B cell (primary cell): ENCODE data around the gene STXBP6. TPM values are rescaled to one million over a fixed set of nuclear protein-coding genes. Genes with fewer than 3 reads are reported as not detected.

Source experiments
- ATAC-seq: fragments of 200-7000 bp; cut with Tn5 transposase; one replicate; pipeline ENCODE4 v1.10.0; 2021; ENCODE audit warnings: low read depth, mild to moderate bottlenecking, moderate number of reproducible peaks, moderate library complexity
- CTCF ChIA-PET: fragments of 350-600 bp; sonication (Branson Sonifier 250); formaldehyde crosslinking; loops from one replicate; lab custom pipeline; 2021; ENCODE audit warnings: antibody characterized with exemption, inconsistent platforms; lab: Charles Lee
- POLR2A ChIA-PET: fragments of 350-600 bp; sonication (Branson Sonifier 250); formaldehyde crosslinking; loops from one replicate; lab custom pipeline; 2021; ENCODE audit warnings: antibody characterized with exemption; lab: Charles Lee
- DNase-seq: peaks from one replicate; pipeline ENCODE4 v3.0.0; 2013
- H2AFZ ChIP-seq: 2 replicates; pipeline ENCODE4 v1.6.1; 2012; ENCODE audit warnings: mild to moderate bottlenecking, low read depth, low read length; ENCODE audit not compliant: insufficient read depth, poor library complexity, severe bottlenecking
- H3K27ac ChIP-seq, 2 donors: 1 replicate in 1 of 2; 2 replicates in 1 of 2; pipeline ENCODE4 v1.5.1; 2012 to 2013; ENCODE audit warnings: low read length in 2 of 2, mild to moderate bottlenecking in 2 of 2, moderate library complexity in 1 of 2
- H3K27me3 ChIP-seq, 4 experiments: fragments of 200-600 bp in 1 of 4; sonication (generic) in 1 of 4; replicated peaks in 1 of 4; 1 replicate in 2 of 4; 2 replicates in 2 of 4; pipeline versions ENCODE4 v1.6.1 to v1.7.0; 2013 to 2016; ENCODE audit warnings: low read length in 3 of 4, mild to moderate bottlenecking in 2 of 4, mixed read lengths in 1 of 4, moderate library complexity in 1 of 4; ENCODE audit not compliant: insufficient read depth in 4 of 4, control insufficient read depth in 3 of 4; ENCODE audit errors: control extremely low read depth in 1 of 4
- H3K36me3 ChIP-seq, 2 experiments: replicated peaks in 1 of 2; 1 replicate in 1 of 2; 2 replicates in 1 of 2; pipeline versions ENCODE4 v1.6.1 to v1.7.1; 2013; ENCODE audit warnings: low read length in 1 of 2; ENCODE audit not compliant: insufficient read depth in 2 of 2, control insufficient read depth in 1 of 2; ENCODE audit errors: control extremely low read depth in 1 of 2, extremely low read depth in 1 of 2
- H3K4me1 ChIP-seq, 2 donors: fragments of 200-600 bp in 1 of 2; sonication (generic) in 1 of 2; 1 replicate in 1 of 2; 2 replicates in 1 of 2; pipeline versions ENCODE4 v1.5.1 to v1.6.1; 2013 to 2017; ENCODE audit warnings: low read length in 2 of 2; ENCODE audit not compliant: control insufficient read depth in 2 of 2, insufficient read depth in 2 of 2
- H3K4me2 ChIP-seq: replicated peaks from 2 replicates; pipeline ENCODE3; 2012; ENCODE audit warnings: mild to moderate bottlenecking, low read depth, low read length; ENCODE audit not compliant: poor library complexity, severe bottlenecking
- H3K4me3 ChIP-seq, 5 experiments: fragments of 200-600 bp in 1 of 5; sonication (generic) in 1 of 5; 1 replicate in 3 of 5; 2 replicates in 2 of 5; pipeline versions ENCODE4 v1.5.1 to v1.7.0; 2011 to 2016; ENCODE audit warnings: low read length in 4 of 5, mild to moderate bottlenecking in 4 of 5, low read depth in 2 of 5, control low read depth in 1 of 5, moderate library complexity in 1 of 5; ENCODE audit not compliant: insufficient read depth in 1 of 5; ENCODE audit errors: control extremely low read depth in 1 of 5, extremely low read depth in 1 of 5
- H3K79me2 ChIP-seq: fragments of 200-600 bp; sonication (generic); one replicate; pipeline ENCODE4 v1.6.0; 2016; ENCODE audit warnings: low read length; ENCODE audit not compliant: control insufficient read depth, insufficient read depth
- H3K9ac ChIP-seq: fragments of 200-600 bp; sonication (generic); 2 replicates; pipeline ENCODE4 v1.6.1; 2017; ENCODE audit warnings: mild to moderate bottlenecking, low read length, moderate library complexity
- H3K9me3 ChIP-seq, 3 donors: one replicate each; pipeline versions ENCODE4 v1.6.1 to v1.7.1; 2013; ENCODE audit warnings: low read length in 2 of 3; ENCODE audit not compliant: control insufficient read depth in 2 of 3, insufficient read depth in 1 of 3; ENCODE audit errors: control extremely low read depth in 1 of 3
- H4K20me1 ChIP-seq: 2 replicates; pipeline ENCODE4 v1.6.0; 2012; ENCODE audit warnings: mild to moderate bottlenecking, low read length; ENCODE audit not compliant: insufficient read depth, control insufficient read depth, poor library complexity, severe bottlenecking
- H3K27ac Mint-ChIP-seq: one replicate; pipeline ENCODE4 v1.8.0; 2021; ENCODE audit warnings: mixed read lengths
- H3K27me3 Mint-ChIP-seq: one replicate; pipeline ENCODE4 v1.8.0; 2021; ENCODE audit warnings: mixed read lengths
- H3K4me1 Mint-ChIP-seq: one replicate; pipeline ENCODE4 v1.8.0; 2021; ENCODE audit warnings: mixed read lengths
- H3K4me3 Mint-ChIP-seq: one replicate; pipeline ENCODE4 v1.8.0; 2021; ENCODE audit warnings: mixed read lengths
- H3K9me3 Mint-ChIP-seq: one replicate; pipeline ENCODE4 v1.8.0; 2022; ENCODE audit warnings: mixed read lengths; ENCODE audit not compliant: insufficient read depth
- CTCF ChIP-seq: fragments of 200-600 bp; IDR thresholded peaks from one replicate; pipeline ENCODE4 v1.8.0; 2022; ENCODE audit warnings: antibody characterized with exemption, mild to moderate bottlenecking
- EZH2 ChIP-seq: IDR thresholded peaks from 2 replicates; pipeline ENCODE4 v1.6.1; 2012; ENCODE audit warnings: borderline replicate concordance, low read depth, mild to moderate bottlenecking, moderate library complexity, low read length; ENCODE audit not compliant: insufficient read depth, poor library complexity, severe bottlenecking
- WGBS: methylation state at CpG from one replicate; pipeline ENCODE4 v1.1.5; 2013; ENCODE audit warnings: missing lambda C conversion rate; ENCODE audit not compliant: insufficient coverage; 5-methylcytosine and 5-hydroxymethylcytosine counted together
- intact Hi-C: fragments of 100-400 bp; cut with micrococcal nuclease; formaldehyde crosslinking; loops from one replicate; pipeline ENCODE4 v1.10.0; 2022
- polyA plus RNA-seq: library from polyadenylated mRNA; depleted of rRNA; stranded (reverse); fragments of >200 nt; gene quantifications from 2 replicates; pipeline ENCODE4 v1.2.3, GENCODE V29; 2012
- total RNA-seq, 2 donors: library from RNA; stranded (reverse); fragments of 120-200 nt in 1 of 2; gene quantifications; 1 replicate in 1 of 2; 2 replicates in 1 of 2; pipeline versions ENCODE4 v1.2.3 to v1.2.4, GENCODE V29; 2013 to 2022

Gene STXBP6
- total and polyA plus RNA-seq, 2 donors (not counting 1 experiment from before 2014, with no cell fraction given): 0.01 TPM; not detected in 1

GRCh38 chr14:24991288-24991687, 58.7 kb downstream of the STXBP6 start:
- ATAC-seq: no peak
- Histone ChIP-seq H3K27ac (no peak overlapping the region), H3K36me3 (no peaks in the 10 kb centered on the region), H3K79me2 (no peaks in the 10 kb centered on the region), H4K20me1 (no peaks in the 10 kb centered on the region), H3K4me2 (no peak overlapping the region), H3K9me3 (no peaks in the 10 kb centered on the region), H3K4me1 (no peaks in the 10 kb centered on the region), H3K27me3 (no peaks in the 10 kb centered on the region), H2AFZ (no peak overlapping the region), H3K4me3 (no peak overlapping the region), H3K9ac (no peak overlapping the region)
- ChIA-PET POLR2A (no interaction called here), CTCF (no interaction called here)
- no peaks in the 10 kb centered on the region for H3K4me1 Mint-ChIP-seq
- intact Hi-C loops: no loop called here
- no peak for DNase-seq
- peaks cover 5% of the 10 kb centered on the region for H3K27me3 Mint-ChIP-seq
- WGBS: no CpG with 5 or more reads among the region's 1 CpG
- no peaks in the 10 kb centered on the region for H3K9me3 Mint-ChIP-seq
- H3K27ac Mint-ChIP-seq: no peak overlapping the region
- TF ChIP-seq EZH2 (no peak), CTCF (no peak)
- no peak overlapping the region for H3K4me3 Mint-ChIP-seq

GRCh38 chr14:24990773-24991172, 59.2 kb downstream of the STXBP6 start:
- no peak overlapping the region for H3K4me3 Mint-ChIP-seq
- H3K9me3 Mint-ChIP-seq: no peaks in the 10 kb centered on the region
- Histone ChIP-seq H2AFZ (no peak overlapping the region), H4K20me1 (no peaks in the 10 kb centered on the region), H3K36me3 (no peaks in the 10 kb centered on the region), H3K4me1 (no peaks in the 10 kb centered on the region), H3K27me3 (no peaks in the 10 kb centered on the region), H3K4me2 (no peak overlapping the region), H3K4me3 (no peak overlapping the region), H3K79me2 (no peaks in the 10 kb centered on the region), H3K9ac (no peak overlapping the region), H3K27ac (no peak overlapping the region), H3K9me3 (no peaks in the 10 kb centered on the region)
- H3K4me1 Mint-ChIP-seq: no peaks in the 10 kb centered on the region
- no peak for TF ChIP-seq EZH2
- no peak for TF ChIP-seq CTCF
- ATAC-seq (no peak), DNase-seq (no peak)
- intact Hi-C loops: no loop called here
- H3K27me3 Mint-ChIP-seq: peaks cover 5% of the 10 kb centered on the region
- CTCF ChIA-PET: no interaction called here
- no peak overlapping the region for H3K27ac Mint-ChIP-seq
- POLR2A ChIA-PET: no interaction called here
